CD4-positive, alpha-beta T cell treated with Interleukin-6 at 100 ng/mL for 8 hours (primary cell): Measurements from ENCODE around the gene ZNF654.
A peak's percentile ranks its signal among the peaks of the same experiment; 100 is the strongest.
"Not testable (repeated sequence)": the region's sequence is repeated elsewhere in the genome, so short reads cannot be mapped to it uniquely, and the experiment has no call there.

Experiments used
- DNase-seq: peaks from one replicate; pipeline ENCODE4 v3.0.0-alpha.2; 2020; ENCODE audit warnings: mixed read lengths, low spot score

ZNF654 gene

GRCh38 chr3:88061746-88062145 is 2.7 kb downstream of the ZNF654 start:
- no peak for DNase-seq

GRCh38 chr3:88075072-88075471 is 16.0 kb downstream of the ZNF654 start:
- no peak for DNase-seq

GRCh38 chr3:88075497-88075896 is 16.4 kb downstream of the ZNF654 start:
- DNase-seq: no peak

GRCh38 chr3:88076712-88077111 is 17.7 kb downstream of the ZNF654 start:
- no peak for DNase-seq

- no peak for DNase-seq
These were observed 19.9 kb downstream of the ZNF654 start for GRCh38 chr3:88078932-88079331.

- DNase-seq: no peak
These were observed 23.8 kb downstream of the ZNF654 start for GRCh38 chr3:88082854-88083253.

GRCh38 chr3:88084097-88084501 is 25.0 kb downstream of the ZNF654 start:
- DNase-seq: no peak

- no peak for DNase-seq
These were observed 31.6 kb downstream of the ZNF654 start for GRCh38 chr3:88090681-88091080.

GRCh38 chr3:88092270-88092669 is 33.2 kb downstream of the ZNF654 start:
- DNase-seq: no peak

GRCh38 chr3:88093266-88093665 is 34.2 kb downstream of the ZNF654 start:
- no peak for DNase-seq

GRCh38 chr3:88101142-88101541 is 42.1 kb downstream of the ZNF654 start:
- DNase-seq: no peak

- DNase-seq: no peak
These were observed 46.3 kb downstream of the ZNF654 start for GRCh38 chr3:88105325-88105724.

- DNase-seq: no peak
These were observed 53.2 kb downstream of the ZNF654 start for GRCh38 chr3:88112289-88112688.

GRCh38 chr3:88113311-88114162 is 54.5 kb downstream of the ZNF654 start:
- DNase-seq: peak; percentile 66

GRCh38 chr3:88114878-88115549 is 56.0 kb downstream of the ZNF654 start:
- DNase-seq: no peak

GRCh38 chr3:88117683-88118082 is 58.6 kb downstream of the ZNF654 start:
- DNase-seq: no peak

- not testable (repeated sequence) for DNase-seq
These were observed 59.5 kb downstream of the ZNF654 start for GRCh38 chr3:88118603-88119002.

GRCh38 chr3:88123526-88123925 is 64.5 kb downstream of the ZNF654 start:
- no peak for DNase-seq

- DNase-seq: no peak
These were observed 72.6 kb downstream of the ZNF654 start for GRCh38 chr3:88131695-88132094.

- no peak for DNase-seq
These were observed 73.8 kb downstream of the ZNF654 start for GRCh38 chr3:88132894-88133293.

- no peak for DNase-seq
These were observed 74.7 kb downstream of the ZNF654 start for GRCh38 chr3:88133711-88134263.

GRCh38 chr3:88137836-88138235 is 78.8 kb downstream of the ZNF654 start:
- DNase-seq: no peak

- DNase-seq: no peak
These were observed 82.5 kb downstream of the ZNF654 start for GRCh38 chr3:88141458-88142083.
